Measurements from ENCODE around the gene KIAA0408.

KIAA0408 gene

DNA sequence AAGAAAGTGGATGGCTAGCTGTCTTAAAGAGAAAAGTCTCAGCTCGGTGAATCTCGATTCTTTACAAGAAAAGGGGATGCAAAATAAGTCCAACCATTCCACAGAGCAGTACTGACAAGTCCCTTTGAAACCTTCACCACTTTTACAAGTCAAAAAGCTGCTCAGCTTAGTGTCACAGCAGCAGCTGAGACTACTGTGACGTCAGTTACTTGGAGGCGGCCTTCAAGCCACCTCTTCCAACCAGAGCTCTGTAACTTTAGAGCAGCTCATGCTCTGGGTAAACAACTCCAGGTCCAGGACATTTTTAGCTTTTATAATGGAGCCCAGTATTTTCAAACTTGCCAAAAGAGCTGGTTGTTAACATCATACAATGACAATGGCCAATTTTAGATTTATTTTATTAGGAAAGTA lies at the start of gene KIAA0408:
Gene KIAA0408 (minus strand): TSS at position 159 of the 411 bp plus-strand sequence. CDS start 5,408 bp downstream, outside the sequence.
- in situ Hi-C loops (cut with HindIII; ENCODE audit: low sequenced_read_pairs) = no loop called here
- H3K4me3 ChIP-seq (ENCODE audit: low read depth, low read length) = no peak within 1 kb of the TSS
- no peak for DNase-seq (ENCODE audit: low read depth)
- no peak for TF ChIP-seq CTCF (IDR thresholded peaks at IDR 0.05; ENCODE audit: low read depth, low read length, missing control alignments)

DNA sequence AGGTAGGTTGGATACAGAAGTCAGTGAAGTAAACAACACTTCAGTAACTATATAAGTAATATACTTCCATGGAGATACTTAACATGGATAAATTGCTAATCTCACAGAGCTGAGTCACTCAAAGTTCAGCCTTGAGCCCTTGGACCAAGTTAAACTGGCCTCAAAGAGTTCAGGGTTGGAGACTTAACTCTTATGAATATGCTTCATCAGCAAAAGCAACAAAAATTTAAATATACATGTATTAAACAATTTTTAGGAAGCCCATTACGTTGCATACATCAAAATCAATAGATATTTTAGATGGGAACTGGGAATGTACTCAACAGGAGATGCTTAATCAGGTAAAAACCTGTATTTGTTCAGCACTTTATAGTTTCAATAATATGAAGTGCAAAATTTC lies 47.7 kb upstream of the KIAA0408 start:
- no peak overlapping the region for H3K4me3 ChIP-seq (ENCODE audit: low read depth, low read length)
- TF ChIP-seq CTCF (IDR thresholded peaks at IDR 0.05; ENCODE audit: low read depth, low read length, missing control alignments) = no peak
- in situ Hi-C loops (cut with HindIII; ENCODE audit: low sequenced_read_pairs) = no loop called here
- no peak for DNase-seq (ENCODE audit: low read depth)

GRCh38 chr6:127503022-127503421 lies 43.8 kb upstream of the KIAA0408 start:
- no peak for DNase-seq (ENCODE audit: low read depth)
- H3K4me3 ChIP-seq (ENCODE audit: low read depth, low read length) = no peak overlapping the region
- in situ Hi-C loops (cut with HindIII; ENCODE audit: low sequenced_read_pairs) = no loop called here
- no peak for TF ChIP-seq CTCF (IDR thresholded peaks at IDR 0.05; ENCODE audit: low read depth, low read length, missing control alignments)

GRCh38 chr6:127497410-127497809 lies 38.2 kb upstream of the KIAA0408 start:
- in situ Hi-C loops (cut with HindIII; ENCODE audit: low sequenced_read_pairs) = no loop called here
- H3K4me3 ChIP-seq (ENCODE audit: low read depth, low read length) = no peak overlapping the region
- no peak for DNase-seq (ENCODE audit: low read depth)
- TF ChIP-seq CTCF (IDR thresholded peaks at IDR 0.05; ENCODE audit: low read depth, low read length, missing control alignments) = no peak

- H3K4me3 ChIP-seq (ENCODE audit: low read depth, low read length) = no peak overlapping the region
- TF ChIP-seq CTCF (IDR thresholded peaks at IDR 0.05; ENCODE audit: low read depth, low read length, missing control alignments) = no peak
- in situ Hi-C loops (cut with HindIII; ENCODE audit: low sequenced_read_pairs) = no loop called here
- no peak for DNase-seq (ENCODE audit: low read depth)
These were observed 37.3 kb upstream of the KIAA0408 start for GRCh38 chr6:127496471-127496870.

DNA sequence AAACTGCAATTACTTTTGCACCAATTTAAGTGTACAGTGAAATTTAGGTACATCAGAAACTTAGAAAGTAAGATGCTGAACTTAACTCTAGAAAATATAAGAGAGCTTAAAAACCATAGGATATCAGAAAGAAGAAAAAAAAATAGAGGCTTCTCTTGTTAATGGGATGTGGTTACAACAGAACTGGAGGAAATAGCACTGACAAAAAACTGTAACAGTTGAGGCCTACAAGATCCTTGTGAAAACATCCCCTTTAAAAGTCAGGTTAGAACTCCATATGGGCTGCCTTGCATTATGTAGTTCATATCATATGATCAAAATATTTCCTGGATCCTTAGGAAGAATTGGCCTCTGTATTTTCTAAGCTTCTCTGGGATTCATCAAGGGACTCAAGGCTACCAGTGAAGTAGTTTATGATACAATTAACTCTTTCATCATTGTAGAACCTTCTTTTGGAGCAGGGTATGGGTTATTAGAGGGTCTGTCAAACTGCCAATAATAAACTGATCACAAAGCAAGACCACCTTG lies 35.1 kb upstream of the KIAA0408 start:
- no peak for DNase-seq (ENCODE audit: low read depth)
- in situ Hi-C loops (cut with HindIII; ENCODE audit: low sequenced_read_pairs) = no loop called here
- no peak for TF ChIP-seq CTCF (IDR thresholded peaks at IDR 0.05; ENCODE audit: low read depth, low read length, missing control alignments)

More for the DNA sequence above, 35.1 kb upstream of the KIAA0408 start:
- H3K4me3 ChIP-seq (ENCODE audit: low read depth, low read length) = no peak overlapping the region

All from astrocyte of the cerebellum (primary cell).